HG03196 (cell line): ENCODE data around the gene MED26.

Experiments
- ATAC-seq: cut with Tn5 transposase; IDR thresholded peaks from one replicate; pipeline ENCODE4 v1.9.1; 2021; ENCODE audit not compliant: unreplicated experiment

MED26 gene

GRCh38 chr19:16618248-16618647 lies 9.8 kb downstream of the MED26 start:
- no peak for ATAC-seq

GRCh38 chr19:16615808-16616207 lies 12.2 kb downstream of the MED26 start:
- no peak for ATAC-seq

- no peak for ATAC-seq
Measured at GRCh38 chr19:16614941-16615340, 13.1 kb downstream of the MED26 start.

- no peak for ATAC-seq
Measured at GRCh38 chr19:16613841-16614240, 14.2 kb downstream of the MED26 start.

GRCh38 chr19:16612636-16613035 lies 15.4 kb downstream of the MED26 start:
- no peak for ATAC-seq

GRCh38 chr19:16611121-16611520 lies 16.9 kb downstream of the MED26 start:
- no peak for ATAC-seq

GRCh38 chr19:16609511-16610200 lies 18.3 kb downstream of the MED26 start:
- no peak for ATAC-seq

GRCh38 chr19:16608290-16608739 lies 19.7 kb downstream of the MED26 start:
- ATAC-seq, result no peak

GRCh38 chr19:16607819-16608218 lies 20.2 kb downstream of the MED26 start:
- ATAC-seq, result no peak

GRCh38 chr19:16605553-16605994 lies 22.4 kb downstream of the MED26 start:
- ATAC-seq, result no peak

GRCh38 chr19:16605115-16605514 lies 22.9 kb downstream of the MED26 start:
- ATAC-seq, result no peak

- ATAC-seq, result no peak
Measured at GRCh38 chr19:16604615-16605014, 23.4 kb downstream of the MED26 start.

- no peak for ATAC-seq
Measured at GRCh38 chr19:16603090-16603489, 24.9 kb downstream of the MED26 start.

GRCh38 chr19:16601378-16602052 lies 26.5 kb downstream of the MED26 start:
- no peak for ATAC-seq

- ATAC-seq, result no peak
Measured at GRCh38 chr19:16600824-16601223, 27.2 kb downstream of the MED26 start.

GRCh38 chr19:16599655-16600346 lies 28.2 kb downstream of the MED26 start:
- ATAC-seq, result no peak

GRCh38 chr19:16598848-16599247 lies 29.2 kb downstream of the MED26 start:
- ATAC-seq, result no peak

GRCh38 chr19:16596399-16596798 lies 31.6 kb downstream of the MED26 start:
- ATAC-seq, result no peak

- no peak for ATAC-seq
Measured at GRCh38 chr19:16595097-16595496, 32.9 kb downstream of the MED26 start.

- ATAC-seq, result no peak
Measured at GRCh38 chr19:16594681-16595091, 33.3 kb downstream of the MED26 start.

- ATAC-seq, result peak; percentile 57
Measured at GRCh38 chr19:16594131-16594586, 33.8 kb downstream of the MED26 start.

GRCh38 chr19:16593181-16593580 lies 34.8 kb downstream of the MED26 start:
- no peak for ATAC-seq
